Heart left ventricle (tissue), 16 donors: Measurements from ENCODE around the gene LIMA1. TPM values are rescaled to one million over a fixed set of nuclear protein-coding genes. Genes with fewer than 3 reads are reported as not detected.

Source experiments
- ATAC-seq, 4 donors: fragments of 200-7000 bp; cut with Tn5 transposase; one replicate each; pipeline ENCODE4 v1.9.1; 2020 to 2022; ENCODE audit warnings: moderate library complexity in 4 of 4, mild to moderate bottlenecking in 3 of 4, moderate number of reproducible peaks in 1 of 4
- DNase-seq, 5 donors: peaks; one replicate each; pipeline ENCODE4 v3.0.0-alpha.2; 2020
- H3K27ac ChIP-seq, 12 donors: fragments of 200-600 bp; sonication (generic) in 4 of 12; one replicate each; pipeline versions ENCODE4 v1.5.0 to v1.8.0; 2016 to 2022; ENCODE audit warnings: mild to moderate bottlenecking in 2 of 12
- H3K27me3 ChIP-seq, 9 donors: fragments of 200-600 bp; sonication (generic) in 2 of 9; one replicate each; pipeline versions ENCODE4 v1.5.1 to v1.8.0; 2016 to 2022; ENCODE audit warnings: mild to moderate bottlenecking in 3 of 9
- H3K36me3 ChIP-seq, 9 donors: fragments of 200-600 bp; sonication (generic) in 2 of 9; one replicate each; pipeline versions ENCODE4 v1.5.0 to v1.8.0; 2018 to 2022; ENCODE audit warnings: mild to moderate bottlenecking in 2 of 9
- H3K4me1 ChIP-seq, 12 donors: fragments of 200-600 bp; sonication (generic) in 4 of 12; one replicate each; pipeline versions ENCODE4 v1.5.0 to v1.8.0; 2016 to 2022; ENCODE audit warnings: mild to moderate bottlenecking in 3 of 12
- H3K4me3 ChIP-seq, 12 donors: fragments of 200-600 bp; sonication (generic) in 4 of 12; one replicate each; pipeline versions ENCODE4 v1.5.0 to v1.8.0; 2017 to 2022; ENCODE audit warnings: mild to moderate bottlenecking in 9 of 12, moderate library complexity in 4 of 12
- H3K9me3 ChIP-seq, 12 donors: fragments of 200-600 bp; sonication (generic) in 4 of 12; one replicate each; pipeline versions ENCODE4 v1.5.0 to v1.8.0; 2016 to 2022; ENCODE audit warnings: mild to moderate bottlenecking in 1 of 12
- POLR2A ChIP-seq, 2 donors: fragments of 450-650 bp; IDR thresholded peaks; one replicate each; pipeline ENCODE4 v1.6.1; 2017; ENCODE audit warnings: antibody characterized with exemption in 2 of 2, mild to moderate bottlenecking in 2 of 2, moderate library complexity in 2 of 2
- WGBS, 4 donors: extraction: QIAGEN DNeasy Blood & Tissue Kit in 2 of 4; methylation state at CpG; one replicate each; pipeline versions ENCODE4 v1.1.5 to v1.1.7; 2013 to 2018; 5-methylcytosine and 5-hydroxymethylcytosine counted together
- intact Hi-C, 10 donors: fragments of 100-400 bp; cut with DNase I; formaldehyde crosslinking; loops; one replicate each; pipeline versions ENCODE4 v1.11.1 to v1.14.2; 2022
- polyA plus RNA-seq, 2 donors: library from polyadenylated mRNA; stranded (reverse); fragments of 200-250 nt; gene quantifications; one replicate each; pipeline ENCODE4 v1.2.3, GENCODE V29; 2013
- total RNA-seq, 9 donors: library from RNA; depleted of rRNA in 2 of 9; stranded (reverse); fragments of >200 nt in 2 of 9; fragmentation: NEBNext Ultra II Directional in 3 of 9; extraction: Animal tissue kit (Norgen Biotek cat#: 25700) in 3 of 9; gene quantifications; one replicate each; pipeline versions ENCODE4 v1.1.0 to v1.2.4, GENCODE V29; 2016 to 2023
- TF ChIP-seq, protein P1 (sequence below), 12 donors: fragments of 200-600 bp; sonication (generic) in 4 of 12; IDR thresholded peaks; one replicate each; pipeline versions ENCODE4 v1.5.0 to v1.8.0; 2018 to 2022; ENCODE audit warnings: antibody characterized with exemption in 12 of 12, mild to moderate bottlenecking in 5 of 12
- donor health status: ischemic (EF 13 %, LVEDD 7.1; RV severe dilation, severe dysfunction).
- donor health status: healthy with polysubstance abuse.
- donor health status: DM: no; HTN: yes; CAD: no.
- donor health status: DM: no; HTN: no; CAD: no.
- donor health status: ischemic (EF 25% LVEDD 6.9; RV normal size, moderate dysfunction).
- donor health status: ischemic (EF 25% LVEDD 5.7; RV mildly dilated, moderate dysfunction).
- donor health status: healthy.
- donor health status: DM: yes; HTN: yes; CAD: no.
- donor health status: ischemic (EF 35%, LVEDD 5.7; RV mildly dilated, moderate dysfunction).
- donor health status: nonischemic (EF 11% LVEDD 7.7; RV severe dilation, severe dysfunction).
- donor health status: DM: yes; HTN: yes; CAD: no.
- donor health status: PGD.
- donor health status: ischemic (EF 29% LVEDD 5.4; RV normal size, mild dysfunction).
- donor health status: nonischemic (EF 23%, LVEDD 6.1; RV moderate dilation, normal function).

LIMA1 gene
- total and polyA plus RNA-seq, 11 donors = 11.6 to 38.8 (median 14.7) TPM

DNA sequence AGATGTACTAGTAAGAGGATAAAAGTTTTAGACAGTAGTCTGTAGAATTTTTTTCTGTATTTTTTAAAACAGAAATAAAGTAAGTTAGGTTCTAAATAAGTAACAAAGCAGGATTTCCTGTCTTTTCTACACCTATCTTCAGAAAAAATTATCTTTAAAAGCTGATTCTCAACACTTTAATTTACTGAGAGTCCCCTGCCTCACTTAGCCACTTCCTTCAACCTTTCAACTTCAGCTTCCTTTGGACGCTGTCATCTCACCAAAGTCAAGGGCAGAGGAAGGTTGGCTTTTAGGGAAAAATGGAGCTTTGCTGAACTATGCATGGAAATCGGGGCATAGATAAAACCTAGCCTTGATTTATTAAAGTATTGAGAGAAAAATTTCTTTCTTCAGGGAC is 71.3 kb downstream of the LIMA1 start:
- Histone ChIP-seq H3K4me3 (peak overlapping the region in 1 of 12 donors; percentile 26), H3K27ac (peak overlapping the region; percentile 19 to 83 (median 70)), H3K36me3 (peaks cover 0 to 33% (median 4%) of the 10 kb centered on the region in 9 donors), H3K9me3 (no peaks in the 10 kb centered on the region), H3K4me1 (peaks cover 0 to 32% (median 13%) of the 10 kb centered on the region in 12 donors), H3K27me3 (no peaks in the 10 kb centered on the region)
- ATAC-seq = peak in 1 of 4 donors; percentile 34
- no peak for DNase-seq
- intact Hi-C loops = loop anchor here in 3 of 10 donors (5.0 kb wide), 2 partner anchors 70 to 100 kb away; partner anchors contain the start of gene LIMA1 (in 1 of the 3)
- TF ChIP-seq, protein P1, sequence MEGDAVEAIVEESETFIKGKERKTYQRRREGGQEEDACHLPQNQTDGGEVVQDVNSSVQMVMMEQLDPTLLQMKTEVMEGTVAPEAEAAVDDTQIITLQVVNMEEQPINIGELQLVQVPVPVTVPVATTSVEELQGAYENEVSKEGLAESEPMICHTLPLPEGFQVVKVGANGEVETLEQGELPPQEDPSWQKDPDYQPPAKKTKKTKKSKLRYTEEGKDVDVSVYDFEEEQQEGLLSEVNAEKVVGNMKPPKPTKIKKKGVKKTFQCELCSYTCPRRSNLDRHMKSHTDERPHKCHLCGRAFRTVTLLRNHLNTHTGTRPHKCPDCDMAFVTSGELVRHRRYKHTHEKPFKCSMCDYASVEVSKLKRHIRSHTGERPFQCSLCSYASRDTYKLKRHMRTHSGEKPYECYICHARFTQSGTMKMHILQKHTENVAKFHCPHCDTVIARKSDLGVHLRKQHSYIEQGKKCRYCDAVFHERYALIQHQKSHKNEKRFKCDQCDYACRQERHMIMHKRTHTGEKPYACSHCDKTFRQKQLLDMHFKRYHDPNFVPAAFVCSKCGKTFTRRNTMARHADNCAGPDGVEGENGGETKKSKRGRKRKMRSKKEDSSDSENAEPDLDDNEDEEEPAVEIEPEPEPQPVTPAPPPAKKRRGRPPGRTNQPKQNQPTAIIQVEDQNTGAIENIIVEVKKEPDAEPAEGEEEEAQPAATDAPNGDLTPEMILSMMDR (IDR thresholded peaks at IDR 0.05) = no peak
- TF ChIP-seq POLR2A (IDR thresholded peaks at IDR 0.05) = no peak
- 55 to 63% (median 55%) methylated on average over 2 of the region's 2 CpGs for WGBS, 4 donors

GRCh38 chr12:50211392-50212070 is 71.8 kb downstream of the LIMA1 start:
- peaks cover 0 to 36% (median 8%) of the 10 kb centered on the region in 9 donors for H3K36me3 ChIP-seq
- 37 to 61% (median 47%) methylated on average over 6 of the region's 6 CpGs for WGBS, 4 donors
- no peaks in the 10 kb centered on the region for H3K27me3 ChIP-seq
- no peaks in the 10 kb centered on the region for H3K9me3 ChIP-seq
- ATAC-seq = peak in 3 of 4 donors; percentile 27 to 79 (median 64)
- no peak for TF ChIP-seq POLR2A (IDR thresholded peaks at IDR 0.05)
- TF ChIP-seq, protein P1 (IDR thresholded peaks at IDR 0.05) = peak in 4 of 12 donors; percentile 8 to 35 (median 28)
- no peak for DNase-seq
- intact Hi-C loops = loop anchor here in 3 of 10 donors (5.0 kb wide), 2 partner anchors 71 to 101 kb away; partner anchors contain the start of gene LIMA1 (in 1 of the 3)
- H3K27ac ChIP-seq = peak overlapping the region; percentile 19 to 83 (median 70)
- H3K4me3 ChIP-seq = peak overlapping the region in 1 of 12 donors; percentile 26
- H3K4me1 ChIP-seq = peaks cover 0 to 32% (median 13%) of the 10 kb centered on the region in 12 donors

- Histone ChIP-seq H3K36me3 (peaks cover 0 to 63% (median 43%) of the 10 kb centered on the region in 9 donors), H3K9me3 (no peaks in the 10 kb centered on the region), H3K27ac (no peak overlapping the region), H3K27me3 (no peaks in the 10 kb centered on the region), H3K4me1 (peaks cover 0 to 18% (median 11%) of the 10 kb centered on the region in 12 donors), H3K4me3 (no peak overlapping the region)
- no peak for TF ChIP-seq POLR2A (IDR thresholded peaks at IDR 0.05)
- TF ChIP-seq, protein P1 (IDR thresholded peaks at IDR 0.05) = no peak
- DNase-seq = no peak
- no peak for ATAC-seq
- 96 to 100% (median 99%) methylated on average over 2 of the region's 2 CpGs for WGBS, 4 donors
- intact Hi-C loops = loop anchor here in 2 of 10 donors (5.0 to 10.0 kb wide), 2 partner anchors 105 to 107 kb away; no protein-coding TSS in a partner anchor
Measured at GRCh38 chr12:50207424-50207823, 75.9 kb downstream of the LIMA1 start.

DNA sequence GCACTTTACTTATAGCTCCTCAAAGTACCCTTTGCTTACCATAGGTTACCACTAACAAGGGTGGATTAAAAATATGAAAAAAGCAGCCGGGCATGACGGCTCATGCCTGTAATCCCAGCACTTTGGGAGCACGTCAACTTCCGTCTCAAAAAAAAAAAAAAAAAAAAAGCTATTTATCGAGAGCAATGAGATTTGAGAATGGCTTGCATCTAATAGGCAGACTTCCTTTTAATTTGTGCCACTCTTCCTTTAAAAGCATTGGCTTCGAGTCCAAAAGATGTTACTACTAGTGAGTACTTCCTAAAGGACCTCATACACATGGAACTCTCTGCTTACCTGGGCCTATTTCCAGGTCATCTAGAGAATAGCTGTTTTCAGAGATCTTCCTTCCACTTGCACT is 77.7 kb downstream of the LIMA1 start:
- no peak overlapping the region for H3K27ac ChIP-seq
- DNase-seq (no peak), ATAC-seq (no peak)
- no peak for TF ChIP-seq POLR2A (IDR thresholded peaks at IDR 0.05)
- TF ChIP-seq, protein P1 (IDR thresholded peaks at IDR 0.05) = no peak
- no peak overlapping the region for H3K4me3 ChIP-seq
- H3K9me3 ChIP-seq = no peaks in the 10 kb centered on the region
- peaks cover 0 to 80% (median 55%) of the 10 kb centered on the region in 9 donors for H3K36me3 ChIP-seq
- H3K27me3 ChIP-seq = no peaks in the 10 kb centered on the region
- H3K4me1 ChIP-seq = peaks cover 0 to 7% (median 0%) of the 10 kb centered on the region in 12 donors
- 93 to 97% (median 96%) methylated on average over 6 of the region's 6 CpGs for WGBS, 4 donors
- intact Hi-C loops = loop anchor here in 2 of 10 donors (5.0 to 10.0 kb wide), 2 partner anchors 107 to 109 kb away; no protein-coding TSS in a partner anchor
